GM13976 (cell line): ENCODE results near the gene FBXW5.

ENCODE experiments used
- DNase-seq: peaks from one replicate; pipeline ENCODE4 v3.0.0; 2012; ENCODE audit warnings: low spot score
- in situ Hi-C: fragments of 300-500 bp; cut with MboI; formaldehyde crosslinking; loops from one replicate; pipeline ENCODE4 v1.12.0; 2022; ENCODE audit warnings: low sequenced_read_pairs, mixed read lengths, inconsistent platforms; ENCODE audit not compliant: unreplicated experiment
- TF ChIP-seq, protein P1 (sequence below): IDR thresholded peaks from 2 replicates; pipeline ENCODE4 v1.5.1; 2012; ENCODE audit warnings: borderline replicate concordance, mild to moderate bottlenecking; ENCODE audit not compliant: insufficient read depth; ENCODE audit errors: extremely low read depth, missing control alignments, control extremely low read depth

Gene FBXW5

GRCh38 chr9:136965771-136966484, 21.4 kb upstream of the FBXW5 start:
- TF ChIP-seq, protein P1, sequence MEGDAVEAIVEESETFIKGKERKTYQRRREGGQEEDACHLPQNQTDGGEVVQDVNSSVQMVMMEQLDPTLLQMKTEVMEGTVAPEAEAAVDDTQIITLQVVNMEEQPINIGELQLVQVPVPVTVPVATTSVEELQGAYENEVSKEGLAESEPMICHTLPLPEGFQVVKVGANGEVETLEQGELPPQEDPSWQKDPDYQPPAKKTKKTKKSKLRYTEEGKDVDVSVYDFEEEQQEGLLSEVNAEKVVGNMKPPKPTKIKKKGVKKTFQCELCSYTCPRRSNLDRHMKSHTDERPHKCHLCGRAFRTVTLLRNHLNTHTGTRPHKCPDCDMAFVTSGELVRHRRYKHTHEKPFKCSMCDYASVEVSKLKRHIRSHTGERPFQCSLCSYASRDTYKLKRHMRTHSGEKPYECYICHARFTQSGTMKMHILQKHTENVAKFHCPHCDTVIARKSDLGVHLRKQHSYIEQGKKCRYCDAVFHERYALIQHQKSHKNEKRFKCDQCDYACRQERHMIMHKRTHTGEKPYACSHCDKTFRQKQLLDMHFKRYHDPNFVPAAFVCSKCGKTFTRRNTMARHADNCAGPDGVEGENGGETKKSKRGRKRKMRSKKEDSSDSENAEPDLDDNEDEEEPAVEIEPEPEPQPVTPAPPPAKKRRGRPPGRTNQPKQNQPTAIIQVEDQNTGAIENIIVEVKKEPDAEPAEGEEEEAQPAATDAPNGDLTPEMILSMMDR: no peak
- no peak for DNase-seq
- in situ Hi-C loops: no loop called here

DNA sequence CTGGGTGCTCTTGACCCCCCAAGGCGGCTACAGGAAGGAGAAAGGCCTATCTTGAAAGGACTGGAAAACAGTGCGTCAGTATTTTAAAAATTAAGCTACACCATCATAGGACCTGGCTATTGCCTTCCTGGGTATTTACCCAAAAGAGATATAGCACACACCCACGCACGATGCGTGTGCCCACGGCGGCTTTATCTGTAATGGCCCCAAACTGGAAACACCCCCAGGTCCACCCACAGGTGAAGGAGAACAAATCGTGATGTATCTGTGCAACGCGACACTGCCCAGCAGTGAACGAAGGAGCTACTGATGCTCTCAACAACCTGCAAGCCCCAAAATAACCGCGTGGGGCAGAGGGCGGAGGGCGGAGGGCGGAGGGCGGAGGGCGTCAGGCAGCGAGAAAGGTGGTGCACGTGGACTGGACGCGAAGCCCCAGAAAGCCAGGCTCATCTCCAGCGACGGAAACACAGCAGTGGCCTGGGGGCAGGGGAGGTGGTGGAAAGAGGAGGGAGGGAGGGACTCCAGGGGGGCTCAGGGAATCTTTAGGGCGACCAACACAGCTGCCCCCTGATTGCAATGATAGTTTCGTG, 20.4 kb upstream of the FBXW5 start:
- in situ Hi-C loops: no loop called here
- DNase-seq: no peak

DNA sequence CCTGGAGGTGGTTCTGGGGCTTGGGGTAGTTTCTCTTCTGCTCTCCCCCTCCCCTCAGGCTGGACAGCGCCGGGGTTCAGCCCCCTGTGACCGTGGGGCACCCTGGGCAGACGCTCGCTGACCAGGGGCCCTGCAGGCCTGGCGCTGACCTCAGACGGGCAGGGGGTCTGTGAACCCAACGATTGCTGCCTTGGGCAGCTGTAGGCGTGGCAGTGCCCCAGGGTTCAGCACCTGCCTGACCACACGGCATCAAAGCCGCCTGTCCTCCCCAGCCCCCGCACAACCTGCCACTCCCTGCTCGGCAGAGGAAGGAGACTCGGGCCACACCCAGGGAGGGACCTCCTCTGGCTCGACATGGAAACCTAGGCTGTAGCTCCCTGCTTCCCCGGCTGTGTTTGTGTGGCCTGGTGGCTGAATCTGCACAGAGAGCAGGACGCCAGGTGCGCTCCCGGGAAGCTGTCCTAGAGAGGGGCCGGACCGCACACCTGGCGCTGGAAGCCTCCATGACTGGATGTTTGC, 19.7 kb upstream of the FBXW5 start:
- no peak for DNase-seq
- TF ChIP-seq, protein P1: no peak
- in situ Hi-C loops: no loop called here

More for the DNA sequence above, 20.4 kb upstream of the FBXW5 start:
- TF ChIP-seq, protein P1: no peak

GRCh38 chr9:136963751-136964150, 19.2 kb upstream of the FBXW5 start:
- TF ChIP-seq, protein P1: no peak
- in situ Hi-C loops: no loop called here
- DNase-seq: no peak

- in situ Hi-C loops: no loop called here
- TF ChIP-seq, protein P1: no peak
- no peak for DNase-seq
Observed at GRCh38 chr9:136963341-136963740, 18.8 kb upstream of the FBXW5 start.

GRCh38 chr9:136962701-136963248, 18.2 kb upstream of the FBXW5 start:
- no peak for DNase-seq
- TF ChIP-seq, protein P1: no peak
- in situ Hi-C loops: no loop called here
